Small intestine (tissue), 7 donors: ENCODE results near the gene ARL5C. TPM values are rescaled to one million over a fixed set of nuclear protein-coding genes. Genes with fewer than 3 reads are reported as not detected.

Experiments
- DNase-seq, 2 donors: peaks; one replicate each; pipeline versions ENCODE4 v3.0.0 to v3.0.0-alpha.2; 2013
- FAIRE-seq: peaks from 2 replicates; lab custom pipeline; 2012; peaks lifted over from hg19 to GRCh38; lab: Jason Lieb, UNC
- H3K27ac ChIP-seq, 3 donors: one replicate each; pipeline ENCODE4 v1.5.1; 2013; ENCODE audit warnings: low read length in 2 of 3, mild to moderate bottlenecking in 2 of 3, control low read depth in 1 of 3, inconsistent platforms in 1 of 3, low read depth in 1 of 3, moderate library complexity in 1 of 3
- H3K27me3 ChIP-seq, 3 donors: one replicate each; pipeline ENCODE4 v1.6.1; 2013; ENCODE audit warnings: low read length in 3 of 3, inconsistent platforms in 1 of 3; ENCODE audit not compliant: control insufficient read depth in 3 of 3, insufficient read depth in 3 of 3
- H3K36me3 ChIP-seq, 3 donors: one replicate each; pipeline ENCODE4 v1.6.1; 2013; ENCODE audit warnings: low read length in 3 of 3, inconsistent platforms in 1 of 3, low read depth in 1 of 3, mild to moderate bottlenecking in 1 of 3, moderate library complexity in 1 of 3; ENCODE audit not compliant: control insufficient read depth in 3 of 3, insufficient read depth in 2 of 3
- H3K4me1 ChIP-seq, 3 donors: one replicate each; pipeline ENCODE4 v1.6.1; 2013; ENCODE audit warnings: low read length in 2 of 3, inconsistent platforms in 1 of 3, low read depth in 1 of 3, mild to moderate bottlenecking in 1 of 3, moderate library complexity in 1 of 3; ENCODE audit not compliant: control insufficient read depth in 3 of 3, insufficient read depth in 2 of 3
- H3K4me3 ChIP-seq, 3 donors: one replicate each; pipeline ENCODE4 v1.5.1; 2013; ENCODE audit warnings: low read length in 3 of 3, control low read depth in 1 of 3, inconsistent platforms in 1 of 3, low read depth in 1 of 3, mild to moderate bottlenecking in 1 of 3, moderate library complexity in 1 of 3
- H3K9me3 ChIP-seq, 2 donors: one replicate each; pipeline ENCODE4 v1.6.1; 2013; ENCODE audit warnings: low read depth in 1 of 2, low read length in 1 of 2; ENCODE audit not compliant: control insufficient read depth in 2 of 2, insufficient read depth in 1 of 2
- WGBS, 3 donors: extraction: QIAGEN DNeasy Blood & Tissue Kit; methylation state at CpG; one replicate each; pipeline ENCODE4 v1.1.7; 2013; 5-methylcytosine and 5-hydroxymethylcytosine counted together
- polyA plus RNA-seq, 4 donors: library from polyadenylated mRNA; stranded (reverse) in 3 of 4; unstranded in 1 of 4; fragments of 200-250 nt in 3 of 4; fragments of 120-200 nt in 1 of 4; gene quantifications; one replicate each; pipeline versions ENCODE4 v1.2.1 to v1.2.3, GENCODE V29; 2013
- donor health status: healthy with polysubstance abuse.
- donor health status: control.
- donor health status: control.
- donor health status: Bipolar disorder and iron deficiency.
- donor health status: healthy.

Gene ARL5C
- polyA plus RNA-seq, 4 donors: 0.06 TPM; not detected in 3

GRCh38 chr17:39192901-39193300 lies 26.9 kb upstream of the ARL5C start:
- FAIRE-seq (no peak), DNase-seq (no peak)
- Histone ChIP-seq H3K4me1 (peaks cover 0 to 11% (median 4%) of the 10 kb centered on the region in 3 donors), H3K27ac (no peak overlapping the region), H3K9me3 (no peaks in the 10 kb centered on the region), H3K4me3 (no peak overlapping the region), H3K36me3 (peaks cover 0 to 20% (median 0%) of the 10 kb centered on the region in 3 donors), H3K27me3 (peaks cover 0 to 21% (median 0%) of the 10 kb centered on the region in 3 donors)
- 96 to 98% (median 96%) methylated on average over 15 to 16 of the region's 16 CpGs for WGBS, 3 donors

DNA sequence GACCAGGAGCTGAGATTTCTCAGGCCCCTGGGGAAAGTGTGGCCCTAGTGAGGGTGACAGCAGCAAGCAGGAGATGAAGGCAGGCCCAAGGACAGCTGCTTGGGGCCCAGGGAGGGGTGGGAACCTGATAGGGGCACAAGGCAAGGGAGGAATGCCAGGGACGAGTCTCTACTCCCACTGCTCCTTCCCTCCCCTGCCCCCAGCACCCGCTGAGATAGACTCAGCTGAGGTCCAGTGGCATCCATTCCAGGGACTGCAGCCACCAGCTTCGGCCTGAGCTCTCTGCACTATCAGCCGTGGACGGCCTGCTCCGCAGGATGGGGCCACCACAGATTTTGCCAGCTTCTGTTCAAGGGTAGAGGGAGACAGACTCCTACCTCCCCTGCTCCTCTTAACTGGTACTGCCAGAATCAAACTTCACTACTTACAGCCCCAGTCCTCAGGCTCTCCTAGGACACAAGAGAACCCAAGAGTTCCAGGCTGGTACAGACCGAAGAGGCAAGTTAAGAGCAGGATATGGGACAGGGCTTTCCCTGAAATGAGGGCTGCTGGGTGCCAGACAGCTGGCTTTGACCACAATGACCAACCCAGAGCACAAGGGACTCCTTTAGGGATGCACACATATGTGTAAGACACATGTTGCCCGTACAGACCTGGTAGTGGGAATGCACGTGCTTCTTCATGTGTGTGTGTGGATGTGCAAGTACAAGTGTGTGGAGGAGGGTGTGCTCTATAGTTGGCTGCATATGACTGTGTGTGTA lies 26.0 kb upstream of the ARL5C start:
- peaks cover 0 to 7% (median 4%) of the 10 kb centered on the region in 3 donors for H3K4me1 ChIP-seq
- H3K4me3 ChIP-seq: no peak overlapping the region
- H3K27me3 ChIP-seq: peaks cover 0 to 19% (median 0%) of the 10 kb centered on the region in 3 donors
- DNase-seq (no peak), FAIRE-seq (no peak)
- peaks cover 0 to 25% (median 2%) of the 10 kb centered on the region in 3 donors for H3K36me3 ChIP-seq
- H3K9me3 ChIP-seq: no peaks in the 10 kb centered on the region
- WGBS, 3 donors: 92 to 98% (median 93%) methylated on average over 8 to 9 of the region's 9 CpGs
- no peak overlapping the region for H3K27ac ChIP-seq

GRCh38 chr17:39187152-39187830 lies 21.3 kb upstream of the ARL5C start:
- Histone ChIP-seq H3K27ac (peak overlapping the region in 1 of 3 donors; percentile 8), H3K4me3 (no peak overlapping the region), H3K9me3 (no peaks in the 10 kb centered on the region), H3K36me3 (peaks cover 0 to 45% (median 5%) of the 10 kb centered on the region in 3 donors), H3K4me1 (no peaks in the 10 kb centered on the region), H3K27me3 (no peaks in the 10 kb centered on the region)
- WGBS, 3 donors: 59 to 83% (median 70%) methylated on average over 9 of the region's 9 CpGs
- peak in 1 of 2 donors; percentile 61 for DNase-seq
- no peak for FAIRE-seq

GRCh38 chr17:39186481-39187002 lies 20.6 kb upstream of the ARL5C start:
- Histone ChIP-seq H3K27me3 (no peaks in the 10 kb centered on the region), H3K27ac (no peak overlapping the region), H3K9me3 (no peaks in the 10 kb centered on the region), H3K4me1 (no peaks in the 10 kb centered on the region), H3K4me3 (no peak overlapping the region), H3K36me3 (peaks cover 0 to 39% (median 5%) of the 10 kb centered on the region in 3 donors)
- DNase-seq (no peak), FAIRE-seq (no peak)
- 82 to 85% (median 84%) methylated on average over 13 to 15 of the region's 15 CpGs for WGBS, 3 donors

DNA sequence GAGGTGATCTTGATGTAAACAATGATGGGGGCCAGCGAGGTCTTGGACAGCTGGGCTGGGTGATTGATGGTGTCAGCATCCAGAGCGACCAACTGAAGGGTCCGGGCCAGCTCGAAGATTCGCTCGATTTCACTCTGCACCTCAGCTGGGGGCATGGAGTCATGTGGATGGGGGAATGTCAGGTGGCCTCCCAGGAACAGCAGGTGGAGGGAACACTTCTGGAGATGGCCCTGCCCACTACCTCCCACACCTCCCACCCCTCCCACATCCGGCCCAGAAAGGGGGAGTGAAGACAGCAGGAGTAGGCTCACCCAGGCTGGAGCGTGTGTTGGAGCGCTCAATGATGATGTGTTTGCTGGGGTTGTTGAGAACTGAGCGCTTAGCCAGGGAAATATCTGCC lies 17.8 kb upstream of the ARL5C start:
- 88 to 98% (median 93%) methylated on average over 10 of the region's 10 CpGs for WGBS, 3 donors
- H3K27ac ChIP-seq: no peak overlapping the region
- no peak for FAIRE-seq
- H3K27me3 ChIP-seq: no peaks in the 10 kb centered on the region
- no peak for DNase-seq
- H3K4me1 ChIP-seq: no peaks in the 10 kb centered on the region
- peaks cover 0 to 38% (median 5%) of the 10 kb centered on the region in 3 donors for H3K36me3 ChIP-seq
- H3K9me3 ChIP-seq: no peaks in the 10 kb centered on the region
- H3K4me3 ChIP-seq: no peak overlapping the region

DNA sequence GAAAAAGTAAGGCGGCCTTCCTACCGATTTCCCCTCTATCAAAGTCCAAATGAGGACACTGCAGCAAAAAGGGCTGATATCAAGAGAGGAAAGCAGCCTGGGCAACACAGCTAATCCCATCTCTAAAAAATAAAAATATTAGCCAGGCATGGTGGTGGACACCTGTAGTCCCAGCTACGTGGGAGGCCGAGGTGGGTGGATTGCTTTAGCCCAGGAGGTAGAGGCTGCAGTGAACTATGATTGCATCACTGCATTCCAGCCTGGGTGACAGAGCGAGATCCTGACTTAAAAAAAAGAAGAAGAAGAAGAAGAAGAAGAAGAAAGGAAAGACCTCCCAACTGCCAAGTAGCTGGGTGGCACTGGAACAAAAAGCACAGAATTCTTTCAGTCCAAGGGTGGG lies 17.1 kb upstream of the ARL5C start:
- no peak overlapping the region for H3K27ac ChIP-seq
- H3K4me1 ChIP-seq: peaks cover 0 to 2% (median 0%) of the 10 kb centered on the region in 3 donors
- DNase-seq (no peak), FAIRE-seq (no peak)
- 90 to 94% (median 90%) methylated on average over 5 of the region's 5 CpGs for WGBS, 3 donors
- no peaks in the 10 kb centered on the region for H3K9me3 ChIP-seq
- peaks cover 0 to 36% (median 5%) of the 10 kb centered on the region in 3 donors for H3K36me3 ChIP-seq
- H3K27me3 ChIP-seq: no peaks in the 10 kb centered on the region
- H3K4me3 ChIP-seq: no peak overlapping the region

- Histone ChIP-seq H3K36me3 (peaks cover 0 to 36% (median 3%) of the 10 kb centered on the region in 3 donors), H3K9me3 (no peaks in the 10 kb centered on the region), H3K4me1 (peaks cover 0 to 3% (median 0%) of the 10 kb centered on the region in 3 donors), H3K27ac (no peak overlapping the region), H3K27me3 (no peaks in the 10 kb centered on the region), H3K4me3 (no peak overlapping the region)
- 87 to 91% (median 90%) methylated on average over 5 of the region's 5 CpGs for WGBS, 3 donors
- FAIRE-seq (no peak), DNase-seq (no peak)
Observed at GRCh38 chr17:39181303-39181702, 15.3 kb upstream of the ARL5C start.

DNA sequence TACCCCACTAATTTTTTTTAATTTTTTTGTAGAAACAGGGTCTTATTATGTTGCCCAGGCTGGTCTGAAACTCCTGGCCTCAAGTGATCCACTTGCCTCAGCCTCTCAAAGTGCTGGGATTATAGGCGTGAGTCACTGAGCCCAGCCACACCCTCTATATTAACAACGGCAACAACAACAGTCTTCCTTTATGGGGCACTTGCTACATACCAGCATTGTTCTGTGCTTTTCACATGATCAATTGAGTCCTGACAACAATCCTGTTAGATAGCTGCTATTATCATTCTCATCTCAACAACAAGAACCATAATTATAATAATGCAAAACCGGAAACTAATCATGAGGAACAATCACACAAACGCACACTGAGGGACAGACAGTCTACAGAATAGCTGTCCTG lies 12.6 kb upstream of the ARL5C start:
- peaks cover 0 to 8% (median 0%) of the 10 kb centered on the region in 3 donors for H3K4me1 ChIP-seq
- peaks cover 0 to 27% (median 0%) of the 10 kb centered on the region in 3 donors for H3K36me3 ChIP-seq
- no peaks in the 10 kb centered on the region for H3K9me3 ChIP-seq
- whole genome bisulfite sequencing, 3 donors: 13 to 52% (median 33%) methylated on average over 4 of the region's 4 CpGs
- H3K4me3 ChIP-seq: no peak overlapping the region
- peak; percentile 52 to 71 for DNase-seq
- H3K27me3 ChIP-seq: no peaks in the 10 kb centered on the region
- H3K27ac ChIP-seq: peak overlapping the region in 1 of 3 donors; percentile 8
- FAIRE-seq: no peak
